IPS-15b (cell line): ENCODE data around the gene UGT2A2.
"Not testable (repeated sequence)": the region's sequence is repeated elsewhere in the genome, so short reads cannot be mapped to it uniquely, and the experiment has no call there.

ENCODE experiments used
- H3K27me3 ChIP-seq: one replicate; pipeline ENCODE4 v1.6.1; 2013; ENCODE audit warnings: low read length; ENCODE audit not compliant: control insufficient read depth, insufficient read depth
- H3K36me3 ChIP-seq: one replicate; pipeline ENCODE4 v1.6.1; 2013; ENCODE audit warnings: low read length; ENCODE audit not compliant: control insufficient read depth, insufficient read depth
- H3K4me1 ChIP-seq: one replicate; pipeline ENCODE4 v1.6.1; 2013; ENCODE audit warnings: mild to moderate bottlenecking, low read length; ENCODE audit not compliant: control insufficient read depth, insufficient read depth
- H3K4me3 ChIP-seq: one replicate; pipeline ENCODE4 v1.5.1; 2013; ENCODE audit warnings: low read depth, low read length
- H3K9ac ChIP-seq: one replicate; pipeline ENCODE4 v1.6.1; 2013; ENCODE audit warnings: low read depth, mild to moderate bottlenecking, low read length
- H3K9me3 ChIP-seq: one replicate; pipeline ENCODE4 v1.6.1; 2013; ENCODE audit warnings: mild to moderate bottlenecking, low read length; ENCODE audit not compliant: control insufficient read depth, insufficient read depth

The UGT2A2 gene

GRCh38 chr4:69639542-69639941, at the start of gene UGT2A2:
Gene UGT2A2, minus strand, starts transcription at chr4:69639642. Its CDS starts 2 bp downstream, at chr4:69639640.
- no peaks in the 10 kb centered on the region for H3K9me3 ChIP-seq
- H3K27me3 ChIP-seq = no peaks in the 10 kb centered on the region
- H3K4me1 ChIP-seq = no peaks in the 10 kb centered on the region
- H3K4me3 ChIP-seq = no peak within 1 kb of the TSS
- H3K36me3 ChIP-seq = no peaks in the 10 kb centered on the region
- no peak within 1 kb of the TSS for H3K9ac ChIP-seq

- Histone ChIP-seq H3K4me3 (no peak overlapping the region), H3K27me3 (no peaks in the 10 kb centered on the region), H3K36me3 (no peaks in the 10 kb centered on the region), H3K9me3 (no peaks in the 10 kb centered on the region), H3K4me1 (no peaks in the 10 kb centered on the region), H3K9ac (no peak overlapping the region)
Observed at GRCh38 chr4:69684804-69685203, 45.4 kb upstream of the UGT2A2 start.

- Histone ChIP-seq H3K36me3 (no peaks in the 10 kb centered on the region), H3K4me3 (no peak overlapping the region), H3K27me3 (no peaks in the 10 kb centered on the region), H3K9ac (no peak overlapping the region), H3K9me3 (no peaks in the 10 kb centered on the region), H3K4me1 (no peaks in the 10 kb centered on the region)
Observed at GRCh38 chr4:69668680-69669079, 29.2 kb upstream of the UGT2A2 start.

- peak overlapping the region; percentile 19 for H3K4me3 ChIP-seq
- H3K27me3 ChIP-seq, H3K36me3 ChIP-seq, H3K9ac ChIP-seq, H3K9me3 ChIP-seq, H3K4me1 ChIP-seq: not testable (repeated sequence)
Observed at GRCh38 chr4:69664009-69664408, 24.6 kb upstream of the UGT2A2 start.

- not testable (repeated sequence) for H3K9me3 ChIP-seq, H3K4me1 ChIP-seq, H3K4me3 ChIP-seq, H3K36me3 ChIP-seq, H3K9ac ChIP-seq, H3K27me3 ChIP-seq
Observed at GRCh38 chr4:69661130-69661803, 21.8 kb upstream of the UGT2A2 start.

- no peak overlapping the region for H3K9ac ChIP-seq
- no peaks in the 10 kb centered on the region for H3K36me3 ChIP-seq
- H3K4me3 ChIP-seq = no peak overlapping the region
- no peaks in the 10 kb centered on the region for H3K9me3 ChIP-seq
- H3K27me3 ChIP-seq = no peaks in the 10 kb centered on the region
- no peaks in the 10 kb centered on the region for H3K4me1 ChIP-seq
Observed at GRCh38 chr4:69658133-69658532, 18.7 kb upstream of the UGT2A2 start.

GRCh38 chr4:69656653-69657158, 17.3 kb upstream of the UGT2A2 start:
- Histone ChIP-seq H3K9me3 (no peaks in the 10 kb centered on the region), H3K4me1 (no peaks in the 10 kb centered on the region), H3K27me3 (no peaks in the 10 kb centered on the region), H3K4me3 (no peak overlapping the region), H3K36me3 (no peaks in the 10 kb centered on the region), H3K9ac (no peak overlapping the region)

GRCh38 chr4:69653147-69653546, 13.7 kb upstream of the UGT2A2 start, which contains the start of gene UGT2A1:
Gene UGT2A1, minus strand, starts transcription at chr4:69653247. Its CDS starts 5,603 bp downstream, at chr4:69647644.
- Histone ChIP-seq H3K4me3 (no peak within 1 kb of the TSS), H3K9ac (no peak within 1 kb of the TSS), H3K4me1 (no peaks in the 10 kb centered on the region), H3K9me3 (no peaks in the 10 kb centered on the region), H3K27me3 (no peaks in the 10 kb centered on the region), H3K36me3 (no peaks in the 10 kb centered on the region)

GRCh38 chr4:69650872-69651271, 11.4 kb upstream of the UGT2A2 start:
- no peak overlapping the region for H3K9ac ChIP-seq
- H3K4me3 ChIP-seq = no peak overlapping the region
- H3K9me3 ChIP-seq = no peaks in the 10 kb centered on the region
- no peaks in the 10 kb centered on the region for H3K27me3 ChIP-seq
- H3K36me3 ChIP-seq = no peaks in the 10 kb centered on the region
- H3K4me1 ChIP-seq = no peaks in the 10 kb centered on the region

GRCh38 chr4:69649629-69650028, 10.2 kb upstream of the UGT2A2 start:
- H3K9ac ChIP-seq = no peak overlapping the region
- no peaks in the 10 kb centered on the region for H3K27me3 ChIP-seq
- no peak overlapping the region for H3K4me3 ChIP-seq
- H3K9me3 ChIP-seq = no peaks in the 10 kb centered on the region
- no peaks in the 10 kb centered on the region for H3K36me3 ChIP-seq
- no peaks in the 10 kb centered on the region for H3K4me1 ChIP-seq

GRCh38 chr4:69649207-69649606, 9.8 kb upstream of the UGT2A2 start:
- H3K4me1 ChIP-seq = no peaks in the 10 kb centered on the region
- no peaks in the 10 kb centered on the region for H3K9me3 ChIP-seq
- no peaks in the 10 kb centered on the region for H3K36me3 ChIP-seq
- no peak overlapping the region for H3K9ac ChIP-seq
- no peaks in the 10 kb centered on the region for H3K27me3 ChIP-seq
- H3K4me3 ChIP-seq = no peak overlapping the region

- H3K4me3 ChIP-seq = no peak overlapping the region
- H3K9ac ChIP-seq = no peak overlapping the region
- no peaks in the 10 kb centered on the region for H3K27me3 ChIP-seq
- no peaks in the 10 kb centered on the region for H3K36me3 ChIP-seq
- no peaks in the 10 kb centered on the region for H3K9me3 ChIP-seq
- H3K4me1 ChIP-seq = no peaks in the 10 kb centered on the region
Observed at GRCh38 chr4:69642961-69643360, 3.5 kb upstream of the UGT2A2 start.
